ENCODE results near the gene SYS1. TPM values are rescaled to one million over a fixed set of nuclear protein-coding genes. Genes with fewer than 3 reads are reported as not detected.

SYS1 gene
- polyA plus RNA-seq, 1 of the 3 experiments (the other 2 are of a cell fraction) = 26.5 TPM

DNA sequence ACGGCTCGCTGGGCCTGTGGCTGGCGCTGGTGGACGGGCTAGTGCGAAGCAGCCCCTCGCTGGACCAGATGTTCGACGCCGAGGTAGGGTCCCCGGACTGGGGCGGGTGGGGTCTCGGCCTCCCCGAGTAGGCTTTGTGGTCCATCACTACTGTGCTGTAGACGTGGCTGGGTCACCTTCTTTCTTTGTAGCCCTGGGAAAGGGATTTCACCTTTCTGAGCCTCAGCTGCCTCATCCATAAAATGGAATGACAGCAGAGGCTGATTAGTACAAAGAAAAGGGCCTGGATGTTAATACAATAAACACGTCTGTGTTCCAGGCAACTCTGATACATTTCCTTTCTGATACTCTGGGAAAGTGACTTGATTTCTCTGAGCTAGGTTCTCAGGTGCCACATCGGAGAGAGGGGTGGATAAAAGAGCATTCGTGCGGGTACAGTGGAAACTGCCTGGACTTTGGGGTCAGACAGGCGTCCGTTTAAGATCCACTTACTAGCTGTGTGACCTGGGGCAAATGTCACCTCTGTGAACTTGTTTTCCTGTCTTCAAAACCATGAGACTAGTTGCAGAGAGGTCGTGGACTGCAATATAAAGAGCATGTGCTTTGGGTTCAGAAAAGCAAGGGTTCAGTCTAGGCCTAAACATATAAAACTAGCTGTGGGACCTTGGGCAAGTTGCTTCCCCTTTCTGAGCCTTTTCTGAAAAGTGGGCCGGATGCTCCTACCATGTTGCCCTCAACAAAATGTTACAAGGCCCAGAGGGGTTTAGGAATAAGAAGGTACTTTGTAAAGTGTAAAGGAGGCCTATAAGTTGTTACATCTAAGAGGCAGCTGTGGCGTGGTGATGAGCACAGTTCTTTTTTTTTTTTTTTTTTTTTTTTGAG lies 896 bp downstream of the SYS1 start:
- no peaks in the 10 kb centered on the region for H3K27me3 ChIP-seq (ENCODE audit: insufficient read depth)
- peak overlapping the region; percentile 80 to 92 for H3K4me3 ChIP-seq (ENCODE audit: low read depth in 2 of 2, low read length in 1 of 2)
- WGBS (ENCODE audit: low lambda C conversion rate) = 15% methylated on average over 23 of the region's 23 CpGs
- CTCF ChIA-PET = interaction anchor here (0.6 to 15.6 kb wide), 35 partner anchors 9 to 407 kb away, joined by 3 to 143 read pairs (median 7); partner anchors contain the start of gene SDC4
- no peaks in the 10 kb centered on the region for H4K20me1 ChIP-seq (ENCODE audit: insufficient read depth)
- peak overlapping the region; percentile 85 for H3K9ac ChIP-seq
- H3K9me2 ChIP-seq = no peaks in the 10 kb centered on the region
- TF ChIP-seq CHD2 (IDR thresholded peaks at IDR 0.05; ENCODE audit: low read length, partially characterized antibody) = no peak
- H3K27ac ChIP-seq (ENCODE audit: low read depth in 2 of 2, low read length in 1 of 2) = peak overlapping the region; percentile 91 to 97; a peak in 3 of 4 replicates
- H3K36me3 ChIP-seq (replicated peaks in 1 of 2; ENCODE audit: control insufficient read depth in 1 of 2, insufficient read depth in 2 of 2, low read length in 1 of 2) = peaks cover 21 to 38% of the 10 kb centered on the region in 2 experiments
- H2AFZ ChIP-seq (ENCODE audit: low read depth) = no peak overlapping the region
- H3K79me2 ChIP-seq (ENCODE audit: insufficient read depth) = peaks cover 27% of the 10 kb centered on the region
- no peaks in the 10 kb centered on the region for H3F3A ChIP-seq (replicated peaks; ENCODE audit: insufficient read depth)
- no peaks in the 10 kb centered on the region for H3K9me3 ChIP-seq
- peak overlapping the region; percentile 92 for H3K4me2 ChIP-seq
- POLR2A ChIA-PET = interaction anchor here (0.6 to 2.5 kb wide), 11 partner anchors 9 to 479 kb away, joined by 3 to 21 read pairs (median 4); partner anchors contain the start of genes PIGT and YWHAB
- peaks cover 0 to 9% of the 10 kb centered on the region in 2 experiments; a peak in 2 of 4 replicates for H3K4me1 ChIP-seq (ENCODE audit: control insufficient read depth in 1 of 2, insufficient read depth in 2 of 2, low read depth in 1 of 2, low read length in 1 of 2)
- DNase-seq = no peak

DNA sequence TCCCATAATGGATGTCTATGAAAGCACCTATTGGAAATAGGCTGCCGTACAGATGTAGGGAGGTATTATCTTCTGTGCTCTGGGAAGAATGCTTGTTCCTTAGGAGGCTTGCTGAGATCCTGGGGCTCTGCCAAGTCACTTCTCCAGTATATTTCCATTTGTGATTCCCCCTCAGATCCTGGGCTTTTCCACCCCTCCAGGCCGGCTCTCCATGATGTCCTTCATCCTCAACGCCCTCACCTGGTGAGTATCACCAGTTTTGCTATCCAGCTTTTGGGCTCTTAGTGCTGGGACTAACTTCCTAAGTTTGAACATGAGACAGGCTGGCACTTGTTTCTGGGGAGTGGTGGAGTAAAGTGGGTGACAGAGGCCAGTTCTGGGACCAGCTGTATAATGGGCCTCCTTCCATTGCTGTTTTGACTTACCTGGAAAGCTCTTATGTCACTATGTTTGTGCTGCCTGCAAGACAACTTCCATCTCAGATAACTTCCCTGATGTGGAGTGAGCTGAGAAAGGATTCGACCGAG lies 2.6 kb downstream of the SYS1 start:
- Histone ChIP-seq H3K4me1 (ENCODE audit: control insufficient read depth in 1 of 2, insufficient read depth in 2 of 2, low read depth in 1 of 2, low read length in 1 of 2) (peaks cover 0 to 9% of the 10 kb centered on the region in 2 experiments; a peak in 1 of 4 replicates), H3F3A (replicated peaks; ENCODE audit: insufficient read depth) (no peaks in the 10 kb centered on the region), H4K20me1 (ENCODE audit: insufficient read depth) (no peaks in the 10 kb centered on the region), H3K9ac (no peak overlapping the region), H2AFZ (ENCODE audit: low read depth) (no peak overlapping the region), H3K36me3 (replicated peaks in 1 of 2; ENCODE audit: control insufficient read depth in 1 of 2, insufficient read depth in 2 of 2, low read length in 1 of 2) (peaks cover 32 to 41% of the 10 kb centered on the region in 2 experiments), H3K4me2 (no peak overlapping the region), H3K9me2 (no peaks in the 10 kb centered on the region), H3K27ac (ENCODE audit: low read depth in 2 of 2, low read length in 1 of 2) (no peak overlapping the region), H3K4me3 (ENCODE audit: low read depth in 2 of 2, low read length in 1 of 2) (no peak overlapping the region), H3K9me3 (no peaks in the 10 kb centered on the region), H3K27me3 (ENCODE audit: insufficient read depth) (no peaks in the 10 kb centered on the region), H3K79me2 (ENCODE audit: insufficient read depth) (peaks cover 27% of the 10 kb centered on the region)
- POLR2A ChIA-PET = no interaction called here
- TF ChIP-seq, protein P1, sequence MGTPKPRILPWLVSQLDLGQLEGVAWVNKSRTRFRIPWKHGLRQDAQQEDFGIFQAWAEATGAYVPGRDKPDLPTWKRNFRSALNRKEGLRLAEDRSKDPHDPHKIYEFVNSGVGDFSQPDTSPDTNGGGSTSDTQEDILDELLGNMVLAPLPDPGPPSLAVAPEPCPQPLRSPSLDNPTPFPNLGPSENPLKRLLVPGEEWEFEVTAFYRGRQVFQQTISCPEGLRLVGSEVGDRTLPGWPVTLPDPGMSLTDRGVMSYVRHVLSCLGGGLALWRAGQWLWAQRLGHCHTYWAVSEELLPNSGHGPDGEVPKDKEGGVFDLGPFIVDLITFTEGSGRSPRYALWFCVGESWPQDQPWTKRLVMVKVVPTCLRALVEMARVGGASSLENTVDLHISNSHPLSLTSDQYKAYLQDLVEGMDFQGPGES (IDR thresholded peaks at IDR 0.05; ENCODE audit: low read depth, low read length) = no peak
- TF ChIP-seq GATA2 (CRISPR knock-in tag; IDR thresholded peaks at IDR 0.05) = no peak
- no peak for TF ChIP-seq RFX5 (IDR thresholded peaks at IDR 0.05; ENCODE audit: low read length)
- TF ChIP-seq MEF2A (IDR thresholded peaks at IDR 0.05; ENCODE audit: borderline replicate concordance, low read depth) = no peak
- no peak for TF ChIP-seq JUND (IDR thresholded peaks at IDR 0.05)
- CTCF ChIA-PET = interaction anchor here (1.0 to 15.6 kb wide), 8 partner anchors 7 to 406 kb away, joined by 3 to 143 read pairs (median 29); no protein-coding TSS in a partner anchor
- DNase-seq = no peak
- WGBS (ENCODE audit: low lambda C conversion rate) = 94% methylated on average over 5 of the region's 5 CpGs

DNA sequence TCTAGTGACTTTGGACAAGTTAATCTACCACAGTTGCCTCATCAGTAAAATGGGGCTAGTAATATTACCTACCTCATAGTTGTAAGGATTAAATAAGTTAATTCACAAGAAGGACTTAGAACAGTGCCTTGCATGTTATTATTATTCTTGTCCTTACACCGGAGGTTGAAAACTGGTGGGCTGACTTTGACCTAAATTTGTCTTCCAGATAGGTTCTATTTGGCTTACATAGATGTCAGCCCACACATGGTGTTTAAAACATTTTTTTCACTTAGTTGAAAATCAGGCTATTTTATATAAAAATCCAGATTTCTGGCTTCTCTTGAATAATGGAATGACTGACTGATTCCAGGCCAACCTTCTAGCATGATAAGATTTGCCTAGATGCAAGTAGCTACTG lies 3.2 kb downstream of the SYS1 start:
- H2AFZ ChIP-seq (ENCODE audit: low read depth) = no peak overlapping the region
- no peak overlapping the region for H3K4me2 ChIP-seq
- POLR2A ChIA-PET = no interaction called here
- DNase-seq = no peak
- H3K79me2 ChIP-seq (ENCODE audit: insufficient read depth) = peaks cover 27% of the 10 kb centered on the region
- CTCF ChIA-PET = interaction anchor here (0.9 to 15.6 kb wide), 7 partner anchors 10 to 406 kb away, joined by 3 to 143 read pairs (median 3); no protein-coding TSS in a partner anchor
- no peak overlapping the region for H3K27ac ChIP-seq (ENCODE audit: low read depth in 2 of 2, low read length in 1 of 2)
- H3K4me1 ChIP-seq (ENCODE audit: control insufficient read depth in 1 of 2, insufficient read depth in 2 of 2, low read depth in 1 of 2, low read length in 1 of 2) = peaks cover 0 to 9% of the 10 kb centered on the region in 2 experiments; a peak in 1 of 4 replicates
- H3K36me3 ChIP-seq (replicated peaks in 1 of 2; ENCODE audit: control insufficient read depth in 1 of 2, insufficient read depth in 2 of 2, low read length in 1 of 2) = peaks cover 32 to 41% of the 10 kb centered on the region in 2 experiments
- no peaks in the 10 kb centered on the region for H3K9me3 ChIP-seq
- H4K20me1 ChIP-seq (ENCODE audit: insufficient read depth) = no peaks in the 10 kb centered on the region
- 94% methylated on average over 1 of the region's 1 CpG for WGBS (ENCODE audit: low lambda C conversion rate)
- no peaks in the 10 kb centered on the region for H3K27me3 ChIP-seq (ENCODE audit: insufficient read depth)
- H3K9me2 ChIP-seq = no peaks in the 10 kb centered on the region
- no peak overlapping the region for H3K9ac ChIP-seq
- no peaks in the 10 kb centered on the region for H3F3A ChIP-seq (replicated peaks; ENCODE audit: insufficient read depth)
- no peak overlapping the region for H3K4me3 ChIP-seq (ENCODE audit: low read depth in 2 of 2, low read length in 1 of 2)
- TF ChIP-seq FOXM1 (IDR thresholded peaks at IDR 0.05; ENCODE audit: low read depth) = no peak
- no peak for TF ChIP-seq SMC3 (IDR thresholded peaks at IDR 0.05; ENCODE audit: low read depth, low read length)
- TF ChIP-seq, protein P2, sequence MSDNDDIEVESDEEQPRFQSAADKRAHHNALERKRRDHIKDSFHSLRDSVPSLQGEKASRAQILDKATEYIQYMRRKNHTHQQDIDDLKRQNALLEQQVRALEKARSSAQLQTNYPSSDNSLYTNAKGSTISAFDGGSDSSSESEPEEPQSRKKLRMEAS (IDR thresholded peaks at IDR 0.05; ENCODE audit: low read depth) = no peak
- TF ChIP-seq NRF1 (IDR thresholded peaks at IDR 0.05; ENCODE audit: low read depth, low read length) = no peak
- TF ChIP-seq, protein P3, sequence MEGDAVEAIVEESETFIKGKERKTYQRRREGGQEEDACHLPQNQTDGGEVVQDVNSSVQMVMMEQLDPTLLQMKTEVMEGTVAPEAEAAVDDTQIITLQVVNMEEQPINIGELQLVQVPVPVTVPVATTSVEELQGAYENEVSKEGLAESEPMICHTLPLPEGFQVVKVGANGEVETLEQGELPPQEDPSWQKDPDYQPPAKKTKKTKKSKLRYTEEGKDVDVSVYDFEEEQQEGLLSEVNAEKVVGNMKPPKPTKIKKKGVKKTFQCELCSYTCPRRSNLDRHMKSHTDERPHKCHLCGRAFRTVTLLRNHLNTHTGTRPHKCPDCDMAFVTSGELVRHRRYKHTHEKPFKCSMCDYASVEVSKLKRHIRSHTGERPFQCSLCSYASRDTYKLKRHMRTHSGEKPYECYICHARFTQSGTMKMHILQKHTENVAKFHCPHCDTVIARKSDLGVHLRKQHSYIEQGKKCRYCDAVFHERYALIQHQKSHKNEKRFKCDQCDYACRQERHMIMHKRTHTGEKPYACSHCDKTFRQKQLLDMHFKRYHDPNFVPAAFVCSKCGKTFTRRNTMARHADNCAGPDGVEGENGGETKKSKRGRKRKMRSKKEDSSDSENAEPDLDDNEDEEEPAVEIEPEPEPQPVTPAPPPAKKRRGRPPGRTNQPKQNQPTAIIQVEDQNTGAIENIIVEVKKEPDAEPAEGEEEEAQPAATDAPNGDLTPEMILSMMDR (IDR thresholded peaks at IDR 0.05) = no peak
- TF ChIP-seq, protein P4, sequence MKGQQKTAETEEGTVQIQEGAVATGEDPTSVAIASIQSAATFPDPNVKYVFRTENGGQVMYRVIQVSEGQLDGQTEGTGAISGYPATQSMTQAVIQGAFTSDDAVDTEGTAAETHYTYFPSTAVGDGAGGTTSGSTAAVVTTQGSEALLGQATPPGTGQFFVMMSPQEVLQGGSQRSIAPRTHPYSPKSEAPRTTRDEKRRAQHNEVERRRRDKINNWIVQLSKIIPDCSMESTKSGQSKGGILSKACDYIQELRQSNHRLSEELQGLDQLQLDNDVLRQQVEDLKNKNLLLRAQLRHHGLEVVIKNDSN (IDR thresholded peaks at IDR 0.05; ENCODE audit: borderline replicate concordance, low read depth) = no peak
- no peak for TF ChIP-seq MEF2A (IDR thresholded peaks at IDR 0.05; ENCODE audit: borderline replicate concordance, low read depth)
- TF ChIP-seq RCOR1 (IDR thresholded peaks at IDR 0.05; ENCODE audit: low read length) = no peak
- TF ChIP-seq YY1 (IDR thresholded peaks at IDR 0.05; ENCODE audit: low read depth) = no peak
- TF ChIP-seq NFIC (IDR thresholded peaks at IDR 0.05; ENCODE audit: borderline replicate concordance) = no peak
- no peak for TF ChIP-seq FOXJ3 (CRISPR knock-in tag; IDR thresholded peaks at IDR 0.05)
